Measurements from ENCODE around the gene HAAO.

The HAAO gene

DNA sequence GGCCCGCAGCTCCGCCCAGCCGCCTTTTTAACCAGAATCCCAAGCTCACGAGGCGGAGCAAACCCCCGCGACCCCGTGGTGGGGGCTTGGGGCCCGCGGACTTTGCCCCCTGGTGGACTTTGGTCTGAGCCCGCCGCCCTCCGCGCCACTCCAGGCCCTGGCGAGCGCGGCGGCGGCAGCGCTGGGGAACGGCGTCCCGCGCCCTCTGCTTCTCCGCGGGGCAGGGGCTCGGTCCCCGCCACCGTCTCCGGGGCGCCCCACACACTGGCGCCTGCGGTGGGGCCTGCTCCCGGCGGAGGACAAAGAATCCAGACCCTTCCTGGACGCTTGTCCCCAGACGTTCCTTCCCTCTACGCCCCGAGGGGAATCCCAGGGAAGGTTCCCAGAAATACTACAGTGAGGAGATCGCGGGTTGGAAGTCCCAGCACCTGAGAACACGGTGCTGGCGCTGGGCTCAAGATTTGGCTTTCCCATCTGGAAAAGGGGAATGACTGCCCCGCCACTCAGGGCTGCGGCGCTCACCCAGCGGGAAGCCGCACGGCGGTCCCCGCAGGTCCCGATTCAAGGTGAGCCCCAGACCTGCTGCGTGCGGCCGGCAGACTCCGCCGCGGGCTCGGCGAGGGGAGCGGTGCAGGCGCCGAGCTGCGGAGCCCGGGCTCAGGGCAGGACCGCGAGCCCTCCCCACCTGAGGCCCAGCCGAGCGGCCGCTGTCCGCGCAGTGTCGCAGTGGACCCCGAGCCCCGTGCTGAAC lies at the start of gene HAAO:
HAAO (minus strand) TSS at position 1 of the 751 bp plus-strand sequence. CDS start 47 bp downstream, outside the sequence.
- ChIA-PET CTCF (no interaction called here), POLR2A (no interaction called here)
- TF ChIP-seq ZNF384 (IDR thresholded peaks at IDR 0.05) = no peak
- no peak for TF ChIP-seq BHLHE40 (IDR thresholded peaks at IDR 0.05; ENCODE audit: borderline replicate concordance)
- no peak for TF ChIP-seq LEF1 (IDR thresholded peaks at IDR 0.05; ENCODE audit: borderline replicate concordance)
- TF ChIP-seq TARDBP (IDR thresholded peaks at IDR 0.05) = no peak
- TF ChIP-seq NFRKB (IDR thresholded peaks at IDR 0.05) = no peak
- TF ChIP-seq, protein P1, sequence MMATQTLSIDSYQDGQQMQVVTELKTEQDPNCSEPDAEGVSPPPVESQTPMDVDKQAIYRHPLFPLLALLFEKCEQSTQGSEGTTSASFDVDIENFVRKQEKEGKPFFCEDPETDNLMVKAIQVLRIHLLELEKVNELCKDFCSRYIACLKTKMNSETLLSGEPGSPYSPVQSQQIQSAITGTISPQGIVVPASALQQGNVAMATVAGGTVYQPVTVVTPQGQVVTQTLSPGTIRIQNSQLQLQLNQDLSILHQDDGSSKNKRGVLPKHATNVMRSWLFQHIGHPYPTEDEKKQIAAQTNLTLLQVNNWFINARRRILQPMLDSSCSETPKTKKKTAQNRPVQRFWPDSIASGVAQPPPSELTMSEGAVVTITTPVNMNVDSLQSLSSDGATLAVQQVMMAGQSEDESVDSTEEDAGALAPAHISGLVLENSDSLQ (IDR thresholded peaks at IDR 0.05) = no peak
- no peak for TF ChIP-seq HDGF (IDR thresholded peaks at IDR 0.05; ENCODE audit: borderline replicate concordance)
- TF ChIP-seq SUZ12 (IDR thresholded peaks at IDR 0.05) = no peak
- no peak for DNase-seq (ENCODE audit: extremely low spot score)

DNA sequence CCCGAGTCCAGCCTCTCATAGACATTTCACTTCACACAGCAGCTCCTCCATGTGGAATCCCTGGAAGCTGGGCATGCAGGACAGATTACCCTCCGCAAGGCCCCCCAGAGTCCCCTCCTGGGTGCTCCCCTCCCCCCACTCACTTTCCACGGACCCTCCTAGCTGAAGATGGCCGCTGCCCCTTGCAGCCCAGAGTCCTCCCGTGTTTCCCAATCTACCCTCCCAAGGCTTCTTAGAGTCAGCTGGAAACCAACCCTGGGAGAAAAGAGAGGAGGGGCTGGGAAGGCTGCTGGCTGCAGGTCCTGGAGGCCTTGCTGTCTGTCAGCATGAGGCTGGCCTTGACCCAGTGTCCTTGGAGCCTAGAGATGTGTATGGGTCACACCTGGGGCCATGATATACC lies 49.0 kb upstream of the HAAO start:
- CTCF ChIA-PET = interaction anchor here (0.8 kb wide), 1 partner anchor 88 kb away, joined by 3 read pairs; no protein-coding TSS in a partner anchor
- POLR2A ChIA-PET = no interaction called here
- DNase-seq (ENCODE audit: extremely low spot score) = no peak
- TF ChIP-seq BHLHE40 (IDR thresholded peaks at IDR 0.05; ENCODE audit: borderline replicate concordance) (no peak), CTBP1 (IDR thresholded peaks at IDR 0.05; ENCODE audit: borderline replicate concordance) (no peak), ZNF384 (IDR thresholded peaks at IDR 0.05) (no peak), ARNT (IDR thresholded peaks at IDR 0.05) (no peak), HDGF (IDR thresholded peaks at IDR 0.05; ENCODE audit: borderline replicate concordance) (no peak), NFRKB (IDR thresholded peaks at IDR 0.05) (no peak), LEF1 (IDR thresholded peaks at IDR 0.05; ENCODE audit: borderline replicate concordance) (no peak), TARDBP (IDR thresholded peaks at IDR 0.05) (no peak), FOXK2 (IDR thresholded peaks at IDR 0.05) (no peak), SP1 (IDR thresholded peaks at IDR 0.05) (no peak), FOXA1 (IDR thresholded peaks at IDR 0.05) (no peak), ELF4 (IDR thresholded peaks at IDR 0.05) (no peak), FOXM1 (IDR thresholded peaks at IDR 0.05; ENCODE audit: borderline replicate concordance) (no peak), SUZ12 (IDR thresholded peaks at IDR 0.05) (no peak)
- TF ChIP-seq, protein P1 (IDR thresholded peaks at IDR 0.05) = no peak

DNA sequence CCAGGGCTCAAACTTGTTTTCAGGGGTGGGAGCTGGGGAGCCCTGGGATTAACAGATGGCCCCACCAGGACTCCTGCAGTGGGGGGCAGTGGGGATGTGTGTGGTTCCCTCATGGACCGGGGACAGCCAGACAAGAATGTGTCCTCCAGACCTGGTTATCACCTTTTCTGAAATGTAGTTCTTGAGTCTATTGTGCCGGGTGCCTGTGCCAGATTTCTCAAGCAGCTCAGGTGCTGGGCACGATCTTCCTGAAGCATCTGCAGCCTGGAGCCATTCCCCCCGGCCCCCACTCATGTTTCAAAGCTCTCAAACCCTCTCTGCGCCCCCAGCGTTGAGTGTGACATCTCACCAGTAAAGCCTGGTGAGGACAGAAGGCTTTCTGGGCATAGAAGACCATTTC lies 48.4 kb upstream of the HAAO start:
- POLR2A ChIA-PET = no interaction called here

DNA sequence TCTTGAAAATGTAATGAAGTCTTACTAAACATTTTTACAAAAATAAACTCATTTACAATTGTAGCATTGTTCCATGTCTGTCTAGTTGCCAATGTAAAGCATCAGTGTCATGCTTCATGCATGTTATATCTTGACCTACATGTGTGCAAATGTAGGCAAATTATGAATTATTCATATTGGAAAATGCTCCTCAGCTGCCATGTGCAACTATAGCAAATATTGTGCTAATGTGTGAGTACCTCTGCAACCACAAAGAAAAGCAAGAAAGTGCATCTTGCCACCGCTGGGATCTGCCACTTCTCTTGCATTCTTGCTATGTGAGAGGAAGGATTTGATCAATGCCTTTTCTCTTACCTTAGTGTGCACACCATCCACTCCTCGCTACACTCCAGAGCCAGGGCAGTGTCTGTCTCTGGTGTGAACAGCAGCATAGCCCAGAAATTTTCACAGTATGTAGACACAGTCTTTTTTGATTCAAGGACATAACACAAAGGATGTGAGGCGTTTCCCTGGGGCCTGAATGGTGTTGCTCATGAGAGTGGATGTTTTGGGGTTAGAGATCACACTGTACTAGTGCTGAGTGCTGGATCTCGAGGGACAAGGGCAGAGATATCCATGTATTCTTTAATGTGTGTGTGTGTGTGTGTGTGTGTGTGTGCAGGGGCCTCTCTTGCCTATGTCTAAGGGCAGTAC lies 47.6 kb upstream of the HAAO start:
- POLR2A ChIA-PET = interaction anchor here (1.7 kb wide), 1 partner anchor 10 kb away, joined by 4 read pairs; no protein-coding TSS in a partner anchor
- TF ChIP-seq ZNF384 (IDR thresholded peaks at IDR 0.05) (no peak), FOXM1 (IDR thresholded peaks at IDR 0.05; ENCODE audit: borderline replicate concordance) (no peak), CTBP1 (IDR thresholded peaks at IDR 0.05; ENCODE audit: borderline replicate concordance) (no peak), SP1 (IDR thresholded peaks at IDR 0.05) (no peak), BHLHE40 (IDR thresholded peaks at IDR 0.05; ENCODE audit: borderline replicate concordance) (no peak), TARDBP (IDR thresholded peaks at IDR 0.05) (no peak), FOXA1 (IDR thresholded peaks at IDR 0.05) (no peak), SUZ12 (IDR thresholded peaks at IDR 0.05) (no peak), NFRKB (IDR thresholded peaks at IDR 0.05) (no peak), ARNT (IDR thresholded peaks at IDR 0.05) (no peak), LEF1 (IDR thresholded peaks at IDR 0.05; ENCODE audit: borderline replicate concordance) (no peak), HDGF (IDR thresholded peaks at IDR 0.05; ENCODE audit: borderline replicate concordance) (no peak), FOXK2 (IDR thresholded peaks at IDR 0.05) (no peak)
- TF ChIP-seq, protein P1 (IDR thresholded peaks at IDR 0.05) = no peak
- DNase-seq (ENCODE audit: extremely low spot score) = no peak
- CTCF ChIA-PET = interaction anchor here (1.5 to 1.8 kb wide), 2 partner anchors 10 to 12 kb away, joined by 3 to 5 read pairs; no protein-coding TSS in a partner anchor

More for the DNA sequence above, 48.4 kb upstream of the HAAO start:
- DNase-seq (ENCODE audit: extremely low spot score) = no peak
- TF ChIP-seq BHLHE40 (IDR thresholded peaks at IDR 0.05; ENCODE audit: borderline replicate concordance) = no peak
- TF ChIP-seq SP1 (IDR thresholded peaks at IDR 0.05) = no peak
- TF ChIP-seq FOXM1 (IDR thresholded peaks at IDR 0.05; ENCODE audit: borderline replicate concordance) = no peak
- no peak for TF ChIP-seq LEF1 (IDR thresholded peaks at IDR 0.05; ENCODE audit: borderline replicate concordance)
- TF ChIP-seq ARNT (IDR thresholded peaks at IDR 0.05) = no peak
- TF ChIP-seq, protein P1 (IDR thresholded peaks at IDR 0.05) = no peak
- TF ChIP-seq FOXA1 (IDR thresholded peaks at IDR 0.05) = no peak
- TF ChIP-seq HDGF (IDR thresholded peaks at IDR 0.05; ENCODE audit: borderline replicate concordance) = no peak
- no peak for TF ChIP-seq FOXK2 (IDR thresholded peaks at IDR 0.05)
- no peak for TF ChIP-seq L3MBTL2 (conservative IDR thresholded peaks at IDR 0.05)
- TF ChIP-seq ZNF384 (IDR thresholded peaks at IDR 0.05) = no peak
- TF ChIP-seq TARDBP (IDR thresholded peaks at IDR 0.05) = no peak
- no peak for TF ChIP-seq ELF4 (IDR thresholded peaks at IDR 0.05)
- TF ChIP-seq NFRKB (IDR thresholded peaks at IDR 0.05) = no peak
- CTCF ChIA-PET = interaction anchor here (0.8 kb wide), 1 partner anchor 88 kb away, joined by 3 read pairs; no protein-coding TSS in a partner anchor

DNA sequence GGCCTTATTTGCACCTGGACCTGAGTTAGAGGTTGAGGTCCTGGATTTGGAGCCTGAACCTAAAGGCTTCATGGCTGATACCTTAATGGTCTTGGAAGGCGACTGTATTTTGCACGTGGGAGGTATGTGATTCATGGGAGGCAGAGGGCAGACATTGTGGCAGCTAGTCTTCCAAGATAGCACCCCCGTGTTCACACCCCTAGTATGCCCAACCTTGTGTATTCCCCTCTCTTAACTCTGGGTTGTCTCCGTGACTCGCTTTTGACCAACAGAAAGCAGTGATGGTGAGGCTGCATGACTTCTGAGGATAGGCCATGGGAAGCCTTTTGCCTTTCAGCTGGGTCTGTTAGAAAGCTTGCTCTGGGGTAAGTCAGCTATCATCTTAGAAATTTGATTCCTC lies 45.8 kb upstream of the HAAO start:
- POLR2A ChIA-PET = no interaction called here
- DNase-seq (ENCODE audit: extremely low spot score) = no peak
- CTCF ChIA-PET = interaction anchor here (1.8 kb wide), 1 partner anchor 10 kb away, joined by 5 read pairs; no protein-coding TSS in a partner anchor
- TF ChIP-seq SP1 (IDR thresholded peaks at IDR 0.05) = no peak
- no peak for TF ChIP-seq LEF1 (IDR thresholded peaks at IDR 0.05; ENCODE audit: borderline replicate concordance)
- TF ChIP-seq ELF4 (IDR thresholded peaks at IDR 0.05) = no peak
- TF ChIP-seq ARNT (IDR thresholded peaks at IDR 0.05) = no peak
- no peak for TF ChIP-seq BHLHE40 (IDR thresholded peaks at IDR 0.05; ENCODE audit: borderline replicate concordance)
- TF ChIP-seq L3MBTL2 (conservative IDR thresholded peaks at IDR 0.05) = no peak
- TF ChIP-seq SUZ12 (IDR thresholded peaks at IDR 0.05) = no peak
- TF ChIP-seq TARDBP (IDR thresholded peaks at IDR 0.05) = no peak
- TF ChIP-seq HDGF (IDR thresholded peaks at IDR 0.05; ENCODE audit: borderline replicate concordance) = no peak
